Heart right ventricle (tissue), 16 donors: Measurements from ENCODE around the gene PSMA4. TPM values are rescaled to one million over a fixed set of nuclear protein-coding genes. Genes with fewer than 3 reads are reported as not detected.

ENCODE experiments used
- ATAC-seq, 8 donors: fragments of 200-7000 bp; cut with Tn5 transposase; one replicate each; pipeline ENCODE4 v1.9.1; 2020; ENCODE audit warnings: mild to moderate bottlenecking in 8 of 8, moderate library complexity in 8 of 8, moderate number of reproducible peaks in 1 of 8
- DNase-seq, 2 donors: peaks; one replicate each; pipeline ENCODE4 v3.0.0-alpha.2; 2020
- H3K27ac ChIP-seq, 10 donors: fragments of 200-600 bp; sonication (generic) in 2 of 10; one replicate each; pipeline versions ENCODE4 v1.5.0 to v1.8.0; 2020 to 2022; ENCODE audit warnings: mild to moderate bottlenecking in 3 of 10
- H3K27me3 ChIP-seq, 7 donors: fragments of 200-600 bp; one replicate each; pipeline ENCODE4 v1.8.0; 2021 to 2022; ENCODE audit warnings: mild to moderate bottlenecking in 2 of 7
- H3K36me3 ChIP-seq, 9 donors: fragments of 200-600 bp; sonication (generic) in 1 of 9; one replicate each; pipeline versions ENCODE4 v1.5.0 to v1.8.0; 2020 to 2022; ENCODE audit warnings: mild to moderate bottlenecking in 2 of 9
- H3K4me1 ChIP-seq, 9 donors: fragments of 200-600 bp; sonication (generic) in 1 of 9; one replicate each; pipeline versions ENCODE4 v1.5.0 to v1.8.0; 2020 to 2022; ENCODE audit warnings: mild to moderate bottlenecking in 4 of 9
- H3K4me3 ChIP-seq, 10 donors: fragments of 200-600 bp; sonication (generic) in 2 of 10; one replicate each; pipeline versions ENCODE4 v1.5.0 to v1.8.0; 2020 to 2022; ENCODE audit warnings: mild to moderate bottlenecking in 7 of 10, moderate library complexity in 2 of 10
- H3K9me3 ChIP-seq, 11 donors: fragments of 200-600 bp in 10 of 11; sonication (generic) in 2 of 11; one replicate each; pipeline versions ENCODE4 v1.5.0 to v1.8.0; 2013 to 2022; ENCODE audit warnings: mild to moderate bottlenecking in 2 of 11, control low read depth in 1 of 11, moderate library complexity in 1 of 11
- WGBS, 2 donors: extraction: QIAGEN DNeasy Blood & Tissue Kit; methylation state at CpG; one replicate each; pipeline ENCODE4 v1.1.7; 2013; ENCODE audit warnings: inconsistent platforms in 1 of 2; 5-methylcytosine and 5-hydroxymethylcytosine counted together
- intact Hi-C, 10 donors: fragments of 100-400 bp; cut with DNase I; formaldehyde crosslinking; loops; one replicate each; pipeline versions ENCODE4 v1.11.1 to v1.14.2; 2022
- polyA plus RNA-seq, 2 donors: library from polyadenylated mRNA; stranded (reverse); fragments of 200-250 nt; gene quantifications; one replicate each; pipeline ENCODE4 v1.2.3, GENCODE V29; 2013
- total RNA-seq, 10 donors: library from RNA; stranded (reverse); fragmentation: NEBNext Ultra II Directional in 3 of 10; extraction: Animal tissue kit (Norgen Biotek cat#: 25700) in 3 of 10; gene quantifications; one replicate each; pipeline versions ENCODE4 v1.2.1 to v1.2.4, GENCODE V29; 2021 to 2023
- TF ChIP-seq, protein P1 (sequence below), 9 donors: fragments of 200-600 bp; sonication (generic) in 2 of 9; IDR thresholded peaks; one replicate each; pipeline versions ENCODE4 v1.5.0 to v1.8.0; 2021 to 2022; ENCODE audit warnings: antibody characterized with exemption in 9 of 9, mild to moderate bottlenecking in 5 of 9, moderate library complexity in 1 of 9
- donor health status: Arrhythmogenic right ventricular cardiomyopathy.
- donor health status: ischemic (EF 13 %, LVEDD 7.1; RV severe dilation, severe dysfunction).
- donor health status: healthy with polysubstance abuse.
- donor health status: DM: no; HTN: yes; CAD: no.
- donor health status: DM: no; HTN: no; CAD: no.
- donor health status: ischemic (EF 25% LVEDD 6.9; RV normal size, moderate dysfunction).
- donor health status: ischemic (EF 25% LVEDD 5.7; RV mildly dilated, moderate dysfunction).
- donor health status: healthy.
- donor health status: DM: yes; HTN: yes; CAD: no.
- donor health status: Ischemic cardiomyopathy.
- donor health status: ischemic (EF 35%, LVEDD 5.7; RV mildly dilated, moderate dysfunction).
- donor health status: nonischemic (EF 11% LVEDD 7.7; RV severe dilation, severe dysfunction).
- donor health status: DM: yes; HTN: yes; CAD: no.
- donor health status: PGD.
- donor health status: ischemic (EF 29% LVEDD 5.4; RV normal size, mild dysfunction).
- donor health status: nonischemic (EF 23%, LVEDD 6.1; RV moderate dilation, normal function).

The PSMA4 gene
- total and polyA plus RNA-seq, 12 donors, result 89.4 to 185 (median 116) TPM

DNA sequence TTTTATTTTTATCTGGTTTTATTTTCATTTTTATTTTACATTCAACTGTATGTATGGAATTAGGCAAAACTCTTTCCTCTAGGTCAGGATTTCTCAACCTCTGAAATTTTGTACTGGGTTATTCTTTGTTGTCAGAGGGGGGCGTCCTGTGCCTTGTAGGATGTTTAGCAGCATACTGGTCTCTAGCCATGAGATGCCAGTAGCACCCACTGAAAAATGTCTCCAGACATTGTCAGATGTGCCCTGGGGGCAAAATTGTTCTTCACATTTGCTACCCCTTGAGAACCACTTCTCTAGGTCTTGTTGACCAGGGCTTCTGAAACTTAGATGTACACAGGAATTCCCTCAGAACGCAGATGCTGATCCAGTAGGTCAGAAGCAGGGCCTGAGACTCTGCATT lies 30.5 kb downstream of the PSMA4 start:
- WGBS, 2 donors, result 91 to 100% methylated on average over 2 of the region's 2 CpGs

DNA sequence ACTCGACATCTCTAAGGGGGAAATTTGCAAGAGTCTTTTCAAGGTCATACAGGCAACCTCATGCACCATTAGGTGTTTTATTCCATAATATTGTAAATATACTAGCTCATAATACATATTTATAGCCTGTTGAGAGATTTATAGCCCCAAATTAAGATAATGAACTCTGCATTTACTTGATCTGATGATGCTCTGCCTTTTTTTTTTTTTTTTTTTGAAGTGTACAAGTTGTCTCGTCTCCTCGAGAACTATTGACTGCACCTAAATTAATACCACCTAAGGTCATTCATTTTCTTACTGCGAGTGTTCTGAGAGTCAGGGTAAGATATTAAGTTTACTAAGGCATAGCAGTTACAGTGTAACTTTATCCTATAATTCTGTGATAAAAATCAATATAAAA lies 31.1 kb downstream of the PSMA4 start:
- DNase-seq (no peak), ATAC-seq (no peak)
- Histone ChIP-seq H3K36me3 (no peaks in the 10 kb centered on the region), H3K27ac (no peak overlapping the region), H3K4me1 (peaks cover 0 to 8% (median 1%) of the 10 kb centered on the region in 9 donors), H3K27me3 (peaks cover 0 to 31% (median 14%) of the 10 kb centered on the region in 7 donors), H3K9me3 (no peaks in the 10 kb centered on the region), H3K4me3 (no peak overlapping the region)
- TF ChIP-seq, protein P1, sequence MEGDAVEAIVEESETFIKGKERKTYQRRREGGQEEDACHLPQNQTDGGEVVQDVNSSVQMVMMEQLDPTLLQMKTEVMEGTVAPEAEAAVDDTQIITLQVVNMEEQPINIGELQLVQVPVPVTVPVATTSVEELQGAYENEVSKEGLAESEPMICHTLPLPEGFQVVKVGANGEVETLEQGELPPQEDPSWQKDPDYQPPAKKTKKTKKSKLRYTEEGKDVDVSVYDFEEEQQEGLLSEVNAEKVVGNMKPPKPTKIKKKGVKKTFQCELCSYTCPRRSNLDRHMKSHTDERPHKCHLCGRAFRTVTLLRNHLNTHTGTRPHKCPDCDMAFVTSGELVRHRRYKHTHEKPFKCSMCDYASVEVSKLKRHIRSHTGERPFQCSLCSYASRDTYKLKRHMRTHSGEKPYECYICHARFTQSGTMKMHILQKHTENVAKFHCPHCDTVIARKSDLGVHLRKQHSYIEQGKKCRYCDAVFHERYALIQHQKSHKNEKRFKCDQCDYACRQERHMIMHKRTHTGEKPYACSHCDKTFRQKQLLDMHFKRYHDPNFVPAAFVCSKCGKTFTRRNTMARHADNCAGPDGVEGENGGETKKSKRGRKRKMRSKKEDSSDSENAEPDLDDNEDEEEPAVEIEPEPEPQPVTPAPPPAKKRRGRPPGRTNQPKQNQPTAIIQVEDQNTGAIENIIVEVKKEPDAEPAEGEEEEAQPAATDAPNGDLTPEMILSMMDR (IDR thresholded peaks at IDR 0.05), result no peak
- intact Hi-C loops, result no loop called here
- 84% methylated on average over 4 of the region's 4 CpGs for WGBS, 2 donors

More for the DNA sequence above, 30.5 kb downstream of the PSMA4 start:
- Histone ChIP-seq H3K27ac (no peak overlapping the region), H3K36me3 (no peaks in the 10 kb centered on the region), H3K9me3 (no peaks in the 10 kb centered on the region), H3K27me3 (peaks cover 0 to 27% (median 14%) of the 10 kb centered on the region in 7 donors), H3K4me1 (peaks cover 0 to 14% (median 7%) of the 10 kb centered on the region in 9 donors), H3K4me3 (no peak overlapping the region)
- no peak for DNase-seq
- no peak for ATAC-seq
- TF ChIP-seq, protein P1 (IDR thresholded peaks at IDR 0.05), result no peak
- intact Hi-C loops, result no loop called here

DNA sequence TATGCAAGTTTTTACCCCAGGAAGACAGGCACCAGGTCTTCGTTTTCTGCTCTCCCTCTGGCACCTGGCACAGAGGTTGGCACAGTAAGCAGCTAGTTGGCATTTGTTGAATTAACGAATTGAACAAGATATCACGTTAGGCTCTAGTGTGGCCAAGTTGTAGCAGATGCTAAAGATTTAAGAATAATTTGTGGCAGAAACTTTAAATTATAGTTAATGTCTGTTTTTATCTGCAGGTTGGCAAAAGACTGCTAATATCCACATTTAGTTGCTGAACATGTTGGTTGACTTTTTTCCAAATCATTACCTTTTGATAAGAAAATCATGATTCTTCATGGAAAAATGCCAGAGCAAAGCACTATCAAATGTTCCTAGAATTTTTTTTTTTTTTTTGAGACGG lies 33.2 kb downstream of the PSMA4 start:
- H3K9me3 ChIP-seq, result no peaks in the 10 kb centered on the region
- ATAC-seq, result no peak
- no peak overlapping the region for H3K4me3 ChIP-seq
- no peaks in the 10 kb centered on the region for H3K36me3 ChIP-seq
- DNase-seq, result no peak
- 62 to 89% methylated on average over 4 of the region's 4 CpGs for WGBS, 2 donors
- intact Hi-C loops, result no loop called here
- H3K27ac ChIP-seq, result no peak overlapping the region
- peaks cover 0 to 20% (median 3%) of the 10 kb centered on the region in 7 donors for H3K27me3 ChIP-seq
- peaks cover 0 to 7% (median 0%) of the 10 kb centered on the region in 9 donors for H3K4me1 ChIP-seq
- TF ChIP-seq, protein P1 (IDR thresholded peaks at IDR 0.05), result no peak

- DNase-seq (no peak), ATAC-seq (no peak)
- no peaks in the 10 kb centered on the region for H3K9me3 ChIP-seq
- 86 to 94% methylated on average over 1 of the region's 1 CpG for WGBS, 2 donors
- peaks cover 0 to 7% (median 0%) of the 10 kb centered on the region in 9 donors for H3K4me1 ChIP-seq
- no peaks in the 10 kb centered on the region for H3K36me3 ChIP-seq
- TF ChIP-seq, protein P1 (IDR thresholded peaks at IDR 0.05), result no peak
- peaks cover 0 to 8% (median under 1%) of the 10 kb centered on the region in 7 donors for H3K27me3 ChIP-seq
- H3K4me3 ChIP-seq, result no peak overlapping the region
- intact Hi-C loops, result no loop called here
- H3K27ac ChIP-seq, result no peak overlapping the region
Measured at GRCh38 chr15:78574944-78575343, 34.7 kb downstream of the PSMA4 start.
